Measurements from ENCODE around the gene C17orf50. TPM values are rescaled to one million over a fixed set of nuclear protein-coding genes. Genes with fewer than 3 reads are reported as not detected.
A peak's percentile ranks its signal among the peaks of the same experiment; 100 is the strongest.

C17orf50 gene
- total and polyA plus RNA-seq, 2 of the 13 experiments (the other 11 are each of a cell fraction or from before 2014, with no cell fraction given), result not detected

- TF ChIP-seq SSRP1 (CRISPR knock-in tag; IDR thresholded peaks at IDR 0.05), result no peak
- peak; percentile 92 for TF ChIP-seq AGO2 (optimal IDR thresholded peaks at IDR 0.05; ENCODE audit: low read depth, low read length)
- no peak for TF ChIP-seq TEF (CRISPR knock-in tag; IDR thresholded peaks at IDR 0.05)
- TF ChIP-seq RNF219 (CRISPR knock-in tag; IDR thresholded peaks at IDR 0.05), result peak; percentile 60; the same call in 1 of the 2 replicates
- no peak for TF ChIP-seq EP300 (IDR thresholded peaks at IDR 0.05; ENCODE audit: low read depth in 2 of 2, low read length in 2 of 2)
- 0 out of 2 replicates have a peak, but pooled peaks have one; percentile 0 for TF ChIP-seq EP300 (CRISPR knock-in tag; IDR thresholded peaks at IDR 0.05; ENCODE audit: borderline replicate concordance)
- TF ChIP-seq YEATS4 (CRISPR knock-in tag; IDR thresholded peaks at IDR 0.05; ENCODE audit: borderline replicate concordance), result peak; percentile 76; the same call in 1 of the 2 replicates
- no peak for TF ChIP-seq ZBTB8A (CRISPR knock-in tag; IDR thresholded peaks at IDR 0.05; ENCODE audit: borderline replicate concordance, low read depth)
- peak; percentile 86; the same call in 1 of the 2 replicates for TF ChIP-seq ZFP91 (CRISPR knock-in tag; IDR thresholded peaks at IDR 0.05; ENCODE audit: borderline replicate concordance)
- TF ChIP-seq TP53 (CRISPR knock-in tag; conservative IDR thresholded peaks at IDR 0.05), result 0 out of 2 replicates have a peak, but pooled peaks have one; percentile 60
- peak; percentile 68; the same call in 1 of the 2 replicates for TF ChIP-seq ZNF558 (CRISPR knock-in tag; IDR thresholded peaks at IDR 0.05; ENCODE audit: borderline replicate concordance)
- no peak for TF ChIP-seq AKAP8 (CRISPR knock-in tag; IDR thresholded peaks at IDR 0.05)
- peak; percentile 79 for TF ChIP-seq PHF21A (CRISPR knock-in tag; IDR thresholded peaks at IDR 0.05)
- peak; percentile 83; the same call in 1 of the 2 replicates for TF ChIP-seq ZNF782 (CRISPR knock-in tag; IDR thresholded peaks at IDR 0.05; ENCODE audit: borderline replicate concordance)
Measured at GRCh38 chr17:35808962-35809854, 48.5 kb downstream of the C17orf50 start, which contains the start of gene TAF15 (continued).
